GM18870 (cell line): ENCODE results near the gene COL18A1.
"Not testable (repeated sequence)": the region's sequence is repeated elsewhere in the genome, so short reads cannot be mapped to it uniquely, and the experiment has no call there.

ENCODE experiments used
- ATAC-seq: cut with Tn5 transposase; IDR thresholded peaks from one replicate; pipeline ENCODE4 v1.9.1; 2021; ENCODE audit warnings: moderate library complexity; ENCODE audit not compliant: unreplicated experiment

Gene COL18A1

DNA sequence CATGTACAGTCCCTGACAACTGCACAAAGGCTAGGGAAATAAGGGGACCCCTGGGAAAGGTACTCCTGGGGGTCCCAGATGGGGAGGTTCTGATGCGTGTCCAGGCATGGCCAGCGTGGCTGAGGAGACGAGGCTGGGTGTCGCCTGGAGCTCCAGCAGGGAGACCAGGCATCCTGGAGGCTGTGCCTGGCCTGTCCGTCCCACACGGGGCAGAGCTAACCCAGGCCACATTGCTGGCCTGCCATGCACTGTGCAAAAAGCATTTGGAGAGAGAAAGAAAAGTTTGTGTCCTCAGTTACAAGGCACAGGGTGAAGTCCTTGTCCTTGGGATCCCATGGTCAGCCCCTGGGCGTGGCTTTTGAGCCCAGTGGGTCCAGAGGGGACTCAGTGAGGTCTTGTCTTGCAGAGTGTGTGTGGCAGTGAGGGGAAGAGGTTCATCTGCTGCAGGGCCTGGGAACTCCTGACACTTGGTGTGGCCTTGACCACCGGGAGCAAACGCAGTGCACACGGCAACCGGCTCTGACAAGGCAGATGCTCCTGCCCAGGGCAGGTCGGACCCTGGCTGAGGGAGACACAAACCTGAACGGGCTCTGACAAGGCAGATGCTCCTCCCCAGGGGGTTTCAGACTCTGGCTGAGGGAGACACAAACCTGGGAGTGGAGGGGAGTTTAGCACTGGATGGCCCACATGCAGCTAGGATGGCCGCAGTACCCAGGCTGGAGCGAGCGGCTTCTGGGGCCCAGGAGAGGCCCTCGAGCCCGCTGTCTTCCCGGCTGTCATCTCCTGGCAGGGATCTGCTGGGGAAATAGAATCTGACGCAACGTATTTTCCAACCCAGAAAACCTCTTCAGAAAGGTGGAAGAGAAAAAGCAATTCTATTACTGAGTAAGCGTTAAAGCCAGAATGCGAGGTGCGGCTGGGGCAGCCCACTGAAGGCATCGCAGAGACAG is 37.3 kb upstream of the COL18A1 start:
- ATAC-seq, result no peak

- not testable (repeated sequence) for ATAC-seq
Observed at GRCh38 chr21:45369018-45369417, 35.9 kb upstream of the COL18A1 start.

DNA sequence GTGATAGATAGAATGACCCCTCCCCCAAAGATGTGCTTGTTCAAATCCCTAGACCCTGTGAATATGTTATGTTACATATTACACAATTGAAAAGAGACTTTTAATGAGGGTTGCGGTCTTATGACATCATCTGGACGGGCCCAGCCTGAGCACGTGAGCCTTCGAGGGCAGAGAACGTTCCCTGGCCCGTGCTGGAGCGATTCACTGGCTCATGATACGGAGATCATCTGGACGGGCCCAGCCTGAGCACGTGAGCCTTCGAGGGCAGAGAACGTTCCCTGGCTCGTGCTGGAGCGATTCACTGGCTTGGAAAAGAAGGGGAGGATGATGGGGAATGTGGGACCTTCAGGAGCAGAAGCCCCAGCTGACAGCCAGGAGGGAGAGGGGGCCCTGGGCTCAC is 34.4 kb upstream of the COL18A1 start:
- no peak for ATAC-seq

DNA sequence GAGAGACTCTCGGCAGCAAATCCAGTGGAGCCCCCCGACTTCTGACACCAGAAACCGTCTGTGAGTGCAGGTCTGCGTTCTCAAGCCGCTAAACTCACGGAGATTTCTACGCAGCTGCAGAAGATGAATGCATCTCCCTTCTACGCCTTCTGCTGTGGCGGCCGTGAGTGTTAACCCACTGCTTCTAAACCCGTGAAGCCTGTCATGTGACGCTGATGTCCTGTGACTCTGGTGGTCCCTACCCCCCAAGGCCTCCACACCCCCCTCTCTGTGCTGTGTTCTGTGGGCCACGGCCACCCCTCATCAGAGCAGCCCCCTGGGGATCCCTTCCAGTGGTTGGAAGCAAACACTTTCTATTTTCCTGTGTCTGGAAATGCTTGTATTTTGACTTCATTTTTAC is 33.9 kb upstream of the COL18A1 start:
- ATAC-seq, result no peak

DNA sequence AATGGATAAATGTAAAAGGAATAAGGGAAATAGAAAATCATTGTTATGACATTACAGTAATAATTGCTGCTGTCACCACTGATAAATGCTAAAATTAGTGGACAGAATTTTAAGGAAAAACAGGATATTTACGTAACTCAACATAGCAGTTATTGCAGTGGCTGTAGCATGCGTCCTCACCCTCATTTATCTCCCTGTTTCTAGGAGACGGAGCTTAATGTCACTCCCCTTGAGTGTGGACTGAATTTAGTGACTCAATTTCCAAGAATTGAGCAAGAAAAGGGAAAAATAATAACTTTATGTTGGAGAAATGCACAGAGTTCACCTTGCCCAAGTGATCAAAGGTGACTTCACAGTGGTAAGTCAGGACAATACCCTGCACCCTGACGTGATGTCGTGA is 33.3 kb upstream of the COL18A1 start:
- no peak for ATAC-seq

GRCh38 chr21:45372732-45373355 is 32.1 kb upstream of the COL18A1 start:
- ATAC-seq, result no peak

GRCh38 chr21:45373991-45374816 is 30.8 kb upstream of the COL18A1 start:
- ATAC-seq, result no peak

GRCh38 chr21:45374826-45375455 is 30.0 kb upstream of the COL18A1 start:
- ATAC-seq, result no peak

DNA sequence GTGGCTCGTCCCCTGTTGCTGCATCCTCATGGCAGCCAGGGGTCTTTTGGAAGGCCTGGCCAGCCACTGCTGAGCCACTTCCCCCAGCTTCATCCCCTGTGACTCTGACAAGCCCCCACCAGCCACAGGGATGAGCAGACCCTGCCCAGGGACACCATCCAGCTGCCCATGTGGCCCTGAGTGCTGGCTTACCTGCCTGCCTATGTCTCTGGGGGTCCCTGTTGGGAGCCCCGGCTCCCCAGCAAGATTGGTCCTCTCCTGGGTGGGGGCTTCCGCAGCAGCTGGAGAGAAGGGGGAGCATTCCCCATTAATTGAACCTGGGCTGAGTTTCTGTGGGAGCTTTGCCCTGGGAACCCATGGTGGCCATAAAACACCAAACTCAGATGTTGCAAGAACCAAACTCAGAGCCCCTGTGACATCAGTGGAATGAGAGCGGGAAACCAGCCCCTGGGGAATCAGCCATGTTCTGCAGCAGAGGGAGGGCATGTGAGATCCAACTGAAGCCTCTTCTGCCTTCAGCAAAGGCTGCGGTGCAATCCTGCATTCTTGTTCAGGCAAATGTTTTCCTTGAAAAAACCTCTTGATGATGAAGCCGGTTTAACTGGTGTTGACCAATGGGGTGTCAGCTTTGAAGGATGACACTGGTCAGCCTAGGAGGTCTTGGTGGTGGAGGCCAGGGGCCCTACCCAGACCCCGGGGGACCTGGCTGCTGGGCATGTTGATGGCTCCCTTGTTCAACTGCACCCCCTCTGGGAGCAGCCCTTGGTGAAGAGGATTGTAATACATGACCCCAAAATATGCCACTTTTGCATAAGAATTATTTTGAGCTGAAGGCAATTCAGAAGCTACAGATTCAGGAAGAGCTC is 28.3 kb upstream of the COL18A1 start:
- ATAC-seq, result no peak

DNA sequence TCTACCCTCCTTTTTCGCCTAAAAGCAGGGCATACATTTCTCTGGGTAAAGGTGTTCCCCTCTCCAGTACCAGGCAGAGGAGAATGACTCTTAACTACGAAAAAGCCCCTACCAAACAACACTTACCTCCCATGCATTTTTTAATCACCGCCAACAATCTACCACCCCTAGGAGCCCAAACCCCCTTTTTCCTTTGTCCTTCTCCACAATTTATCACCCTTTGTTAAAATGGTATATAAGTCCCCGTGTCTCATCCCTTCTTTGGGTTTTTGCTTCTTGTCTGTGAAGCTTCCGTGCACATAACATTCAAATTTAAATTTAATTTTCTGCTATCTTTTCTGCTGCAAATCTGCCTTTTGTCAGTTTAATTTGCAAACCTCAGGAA is 27.6 kb upstream of the COL18A1 start:
- ATAC-seq, result no peak

- ATAC-seq, result no peak
Observed at GRCh38 chr21:45377866-45378257, 27.1 kb upstream of the COL18A1 start.

- no peak for ATAC-seq
Observed at GRCh38 chr21:45378258-45378966, 26.6 kb upstream of the COL18A1 start.

DNA sequence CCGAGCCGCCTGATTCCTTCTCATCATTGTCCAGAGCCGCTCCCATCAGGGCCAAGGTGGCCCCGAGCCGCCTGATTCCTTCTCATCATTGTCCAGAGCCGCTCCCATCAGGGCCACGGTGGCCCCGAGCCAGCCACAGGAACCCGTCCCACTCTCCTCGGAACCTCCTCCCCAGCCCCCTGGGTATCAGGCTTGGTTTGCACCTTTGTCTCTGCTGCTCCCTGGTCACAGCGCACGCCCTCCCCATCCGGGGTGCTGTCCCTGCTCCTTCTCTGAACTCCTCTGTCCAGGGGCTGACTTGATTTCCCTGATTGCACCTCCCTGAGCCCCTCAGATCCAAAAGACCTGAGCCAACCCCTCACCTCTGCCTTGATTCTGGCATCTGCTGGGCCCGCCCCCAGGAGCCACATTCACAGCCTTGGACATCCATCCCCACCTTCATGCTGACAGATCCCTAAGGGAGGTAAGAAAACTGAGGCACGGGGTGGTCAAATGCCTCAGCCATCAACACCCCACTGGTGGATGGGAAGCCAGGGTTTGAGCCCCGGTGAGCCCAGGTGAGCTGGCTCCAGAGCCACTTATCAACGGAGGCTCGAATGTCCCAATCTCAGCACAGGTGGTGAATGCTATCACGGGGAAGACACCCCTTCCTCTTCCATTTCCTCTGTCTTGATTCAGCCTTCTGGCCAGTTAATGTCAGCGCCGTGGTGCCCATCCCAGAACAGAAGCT is 25.6 kb upstream of the COL18A1 start:
- no peak for ATAC-seq

- no peak for ATAC-seq
Observed at GRCh38 chr21:45379901-45380330, 25.0 kb upstream of the COL18A1 start.

DNA sequence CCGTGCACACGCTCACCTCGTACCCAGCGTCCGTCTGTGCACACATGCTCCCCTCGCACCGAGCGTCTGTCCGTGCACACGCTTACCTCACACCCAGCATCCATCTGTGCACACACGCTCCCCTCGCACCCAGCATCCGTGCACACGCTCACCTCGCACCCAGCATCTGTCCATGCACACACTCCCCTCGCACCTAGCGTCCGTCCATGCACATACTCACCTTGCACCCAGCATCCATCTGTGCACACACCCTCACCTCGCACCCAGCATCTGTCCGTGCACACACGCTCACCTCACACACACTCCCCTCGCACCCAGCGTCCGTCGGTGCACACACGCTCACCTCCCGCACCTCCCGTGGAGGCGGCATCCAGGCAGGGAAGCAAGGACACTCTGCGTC is 24.4 kb upstream of the COL18A1 start:
- ATAC-seq, result no peak

DNA sequence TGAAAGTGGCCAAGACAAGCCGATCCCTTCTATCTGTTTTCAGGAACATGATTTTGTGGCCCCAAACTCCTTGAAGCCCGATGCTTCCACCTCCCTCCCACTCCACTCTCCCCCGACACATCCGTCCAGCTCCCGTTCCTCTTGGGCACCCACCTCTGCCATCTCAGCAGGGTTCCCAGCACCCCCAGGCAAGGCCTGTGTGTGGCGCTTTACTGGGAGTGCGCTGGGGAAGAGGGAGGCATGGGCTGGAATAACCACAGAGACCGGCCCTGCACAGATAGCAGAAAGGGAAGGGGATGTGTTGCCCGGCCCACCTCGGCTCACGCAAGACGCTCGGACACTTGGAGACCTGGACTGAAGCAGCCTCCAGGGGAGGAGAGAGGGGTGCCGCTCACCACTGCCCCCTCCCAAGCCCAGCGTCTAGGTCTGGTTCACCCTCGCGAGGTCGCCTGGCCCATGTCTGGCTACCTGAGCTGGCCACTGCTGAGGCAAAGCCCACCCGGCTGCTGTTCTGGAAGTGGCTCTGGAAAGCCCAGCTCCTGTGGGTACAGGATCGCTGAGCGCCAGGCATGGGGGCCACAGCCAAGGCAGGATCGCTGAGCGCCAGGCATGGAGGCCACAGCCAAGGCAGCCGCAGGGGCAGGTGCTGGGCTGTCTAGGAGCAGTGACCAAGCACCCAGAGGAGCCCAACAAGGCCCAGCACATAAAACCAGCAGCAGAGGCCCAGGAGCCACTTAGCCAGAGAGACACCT is 23.8 kb upstream of the COL18A1 start:
- ATAC-seq, result no peak

DNA sequence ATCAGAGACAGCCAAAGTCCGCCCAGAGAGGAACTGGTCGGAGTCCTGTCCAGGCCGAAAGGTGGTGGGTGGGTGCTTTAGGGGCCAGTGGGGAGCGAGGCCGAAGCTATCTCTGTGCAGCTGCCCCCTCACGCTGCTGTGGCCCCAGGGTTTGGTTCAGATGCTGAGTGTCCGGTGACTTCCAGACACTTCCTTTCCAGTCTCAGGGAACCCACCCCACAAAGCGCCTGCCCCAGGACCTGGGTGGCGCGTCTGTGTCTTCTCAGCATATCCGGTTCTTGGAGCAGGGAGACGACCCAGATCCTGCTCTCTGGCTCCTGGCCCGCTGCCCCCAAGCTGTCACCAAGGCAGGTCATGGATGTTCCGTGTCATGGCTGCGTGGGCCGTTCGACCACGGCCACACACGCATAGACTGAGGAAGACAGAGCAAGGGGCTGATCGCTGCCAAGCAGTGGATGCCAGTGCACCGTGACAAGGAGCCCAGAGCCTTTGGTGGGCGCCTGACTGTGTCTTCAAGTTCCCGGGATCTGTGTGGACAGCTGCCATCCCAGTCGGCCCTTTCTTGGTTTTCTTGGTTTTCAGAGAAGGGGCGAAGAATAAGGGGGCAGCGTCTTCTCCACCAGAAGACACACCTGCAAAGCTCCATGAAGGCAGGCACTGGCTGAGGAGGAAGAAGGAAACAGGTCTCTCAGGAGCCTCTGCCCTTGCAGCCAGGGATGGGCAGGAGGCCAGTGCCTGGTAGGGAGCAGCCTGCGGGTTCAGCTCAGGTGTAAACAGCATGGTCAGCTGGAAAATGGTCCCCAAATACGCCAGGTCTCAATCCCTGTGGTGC is 22.9 kb upstream of the COL18A1 start:
- ATAC-seq, result no peak
